Endothelial cell of umbilical vein (primary cell): ENCODE results near the gene CCDC138. TPM values are rescaled to one million over a fixed set of nuclear protein-coding genes. Genes with fewer than 3 reads are reported as not detected.

Experiments
- BruUV-seq: library from RNA; stranded (reverse); fragments of 400-500 nt; replicated peaks from 2 replicates; lab custom pipeline; 2021; lab: Mats Ljungman, UMichigan
- CTCF ChIA-PET: fragments of 300-600, 350-600 bp; sonication (Branson Sonifier 250); formaldehyde crosslinking; loops from one replicate; lab custom pipeline; 2021; ENCODE audit warnings: antibody characterized with exemption, inconsistent platforms; lab: Charles Lee
- POLR2A ChIA-PET: fragments of 300-600, 350-600 bp; sonication (Branson Sonifier 250); formaldehyde crosslinking; loops from one replicate; lab custom pipeline; 2021; ENCODE audit warnings: antibody characterized with exemption, inconsistent platforms; lab: Charles Lee
- DNase-seq: peaks from one replicate; pipeline ENCODE4 v3.0.0-alpha.2; 2011; ENCODE audit warnings: low read depth, low spot score
- FAIRE-seq: peaks from 2 replicates; lab custom pipeline; 2011; peaks lifted over from hg19 to GRCh38; lab: Jason Lieb, UNC
- H2AFZ ChIP-seq: 2 replicates; pipeline ENCODE4 v1.6.0; 2012; ENCODE audit warnings: low read depth, low read length, control low read depth, inconsistent platforms
- H3K27ac ChIP-seq: 2 replicates; pipeline ENCODE4 v1.5.1; 2011; ENCODE audit warnings: low read depth, mild to moderate bottlenecking, control low read depth, low read length, moderate library complexity; ENCODE audit not compliant: insufficient read depth
- H3K27me3 ChIP-seq, 2 experiments: 2 replicates each; pipeline versions ENCODE4 v1.6.0 to v1.6.1; 2011; ENCODE audit warnings: low read length in 2 of 2, mixed read lengths in 1 of 2; ENCODE audit not compliant: control insufficient read depth in 2 of 2, insufficient read depth in 2 of 2
- H3K36me3 ChIP-seq, 2 experiments: 2 replicates in 1 of 2; 3 replicates in 1 of 2; pipeline ENCODE4 v1.5.1; 2011; ENCODE audit warnings: low read length in 2 of 2, mild to moderate bottlenecking in 1 of 2, moderate library complexity in 1 of 2; ENCODE audit not compliant: control insufficient read depth in 2 of 2, insufficient read depth in 2 of 2; ENCODE audit errors: extremely low read depth in 1 of 2
- H3K4me1 ChIP-seq: 3 replicates; pipeline ENCODE4 v1.5.1; 2011; ENCODE audit warnings: mild to moderate bottlenecking, low read length; ENCODE audit not compliant: control insufficient read depth, insufficient read depth; ENCODE audit errors: extremely low read depth
- H3K4me2 ChIP-seq: 2 replicates; pipeline ENCODE4 v1.6.1; 2011; ENCODE audit warnings: low read length, control low read depth, mixed read lengths; ENCODE audit not compliant: insufficient read depth
- H3K4me3 ChIP-seq, 3 experiments: fragments of 200-600 bp in 1 of 3; sonication (generic), shearing (Covaris generic) in 1 of 3; replicated peaks in 1 of 3; 2 replicates each; pipeline ENCODE4 v1.5.1; 2011 to 2016; ENCODE audit warnings: control low read depth in 3 of 3, low read length in 3 of 3, mild to moderate bottlenecking in 2 of 3, inconsistent platforms in 1 of 3, low read depth in 1 of 3, moderate library complexity in 1 of 3; ENCODE audit not compliant: insufficient read depth in 1 of 3
- H3K79me2 ChIP-seq: 2 replicates; pipeline ENCODE4 v1.6.0; 2012; ENCODE audit warnings: low read length, inconsistent platforms; ENCODE audit not compliant: control insufficient read depth, insufficient read depth
- H3K9ac ChIP-seq: replicated peaks from 2 replicates; pipeline ENCODE3; 2011; ENCODE audit warnings: low read length, control low read depth; ENCODE audit not compliant: insufficient read depth; ENCODE audit errors: extremely low read depth
- H3K9me1 ChIP-seq: replicated peaks from 3 replicates; pipeline ENCODE4 v1.6.0; 2011; ENCODE audit warnings: mild to moderate bottlenecking, low read length; ENCODE audit not compliant: control insufficient read depth, insufficient read depth; ENCODE audit errors: extremely low read depth
- H3K9me3 ChIP-seq: replicated peaks from 2 replicates; pipeline ENCODE4 v1.5.1; 2012; ENCODE audit warnings: low read length, inconsistent platforms; ENCODE audit not compliant: control insufficient read depth, insufficient read depth
- H4K20me1 ChIP-seq: replicated peaks from 2 replicates; pipeline ENCODE3; 2011; ENCODE audit warnings: mild to moderate bottlenecking, low read length; ENCODE audit not compliant: control insufficient read depth, insufficient read depth; ENCODE audit errors: extremely low read depth
- CTCF ChIP-seq, 2 donors: IDR thresholded peaks; 1 replicate in 1 of 2; 2 replicates in 1 of 2; pipeline ENCODE4 v1.5.1; 2011; ENCODE audit warnings: low read length in 2 of 2, mild to moderate bottlenecking in 2 of 2, moderate library complexity in 2 of 2, control low read depth in 1 of 2, inconsistent platforms in 1 of 2, low read depth in 1 of 2; ENCODE audit not compliant: insufficient read depth in 1 of 2; ENCODE audit errors: extremely low read depth in 1 of 2
- EZH2 ChIP-seq: IDR thresholded peaks from 2 replicates; pipeline ENCODE4 v1.6.1; 2012; ENCODE audit warnings: borderline replicate concordance, low read depth, mild to moderate bottlenecking, moderate library complexity, low read length, inconsistent platforms; ENCODE audit not compliant: severe bottlenecking
- FOS ChIP-seq: IDR thresholded peaks from 2 replicates; pipeline ENCODE4 v1.6.1; 2011; ENCODE audit warnings: mild to moderate bottlenecking, low read length, moderate library complexity, borderline replicate concordance; ENCODE audit not compliant: insufficient read depth
- GATA2 ChIP-seq: IDR thresholded peaks from 2 replicates; pipeline ENCODE4 v1.7.0; 2011; ENCODE audit warnings: low read depth, mild to moderate bottlenecking, moderate library complexity, mixed read lengths, low read length; ENCODE audit not compliant: insufficient read length, insufficient read depth
- JUN ChIP-seq: IDR thresholded peaks from 2 replicates; pipeline ENCODE4 v1.6.1; 2011; ENCODE audit warnings: borderline replicate concordance, low read depth; ENCODE audit not compliant: insufficient read length, insufficient read depth
- MAX ChIP-seq: IDR thresholded peaks from 2 replicates; pipeline ENCODE4 v1.6.1; 2011; ENCODE audit not compliant: insufficient read depth, insufficient read length
- MYC ChIP-seq: IDR thresholded peaks from one replicate; pipeline ENCODE4 v1.6.1; 2011; ENCODE audit warnings: mild to moderate bottlenecking, low read depth, low read length
- POLR2A ChIP-seq: IDR thresholded peaks from 2 replicates; pipeline ENCODE4 v1.6.1; 2012; ENCODE audit warnings: low read depth, mild to moderate bottlenecking, control low read depth, low read length
- POLR2AphosphoS5 ChIP-seq: IDR thresholded peaks from 2 replicates; pipeline ENCODE4 v1.6.1; 2012; ENCODE audit warnings: low read depth, mild to moderate bottlenecking, control low read depth, low read length, moderate library complexity; ENCODE audit not compliant: insufficient read depth
- dilution Hi-C: fragments of 300-500 bp; cut with MboI; formaldehyde crosslinking; loops from one replicate; pipeline ENCODE4 v1.15.0; 2019; ENCODE audit warnings: low sequenced_read_pairs; ENCODE audit not compliant: extremely low pct_ligation_motif_present
- intact Hi-C: fragments of 100-400 bp; cut with micrococcal nuclease; formaldehyde crosslinking; loops from one replicate; pipeline ENCODE4 v1.10.0; 2022
- polyA plus RNA-seq, 4 experiments: library from polyadenylated mRNA; depleted of rRNA in 3 of 4; stranded (reverse) in 3 of 4; unstranded in 1 of 4; fragments of >200 nt; gene quantifications; 2 replicates each; pipeline versions ENCODE4 v1.2.1 to v1.2.3, GENCODE V29; 2011 to 2012; ENCODE audit warnings: missing spikeins in 1 of 4
- total RNA-seq: library from RNA; stranded (reverse); gene quantifications from 2 replicates; pipeline ENCODE4 v1.2.3, GENCODE V29; 2021

CCDC138 gene
- total and polyA plus RNA-seq, 2 donors (not counting 3 experiments of a cell fraction or from before 2014, with no cell fraction given), result 1.5 to 10.8 TPM

GRCh38 chr2:108911807-108912628 is 125.4 kb downstream of the CCDC138 start:
- CTCF ChIA-PET, result interaction anchor here (1.0 to 1.4 kb wide), 2 partner anchors 19 to 598 kb away, joined by 3 read pairs; no protein-coding TSS in a partner anchor
- no TSS peak for BruUV-seq
- TF ChIP-seq MAX (no peak), GATA2 (no peak)

GRCh38 chr2:108912629-108912902 is 126.0 kb downstream of the CCDC138 start:
- dilution Hi-C loops, result no loop called here
- Histone ChIP-seq H3K4me1 (no peaks in the 10 kb centered on the region), H3K9me1 (no peaks in the 10 kb centered on the region), H3K9me3 (no peaks in the 10 kb centered on the region), H3K36me3 (no peaks in the 10 kb centered on the region), H2AFZ (no peak overlapping the region), H3K27ac (no peak overlapping the region), H3K4me2 (no peak overlapping the region), H3K9ac (no peak overlapping the region), H3K4me3 (no peak overlapping the region), H4K20me1 (no peaks in the 10 kb centered on the region), H3K27me3 (no peaks in the 10 kb centered on the region), H3K79me2 (no peaks in the 10 kb centered on the region)
- intact Hi-C loops, result no loop called here
- FAIRE-seq, result no peak
- BruUV-seq, result no TSS peak
- TF ChIP-seq POLR2AphosphoS5 (no peak), FOS (no peak), CTCF (IDR thresholded peaks at IDR 0.05; ENCODE audit: extremely low read depth in 1 of 2, insufficient read depth in 1 of 2, low read depth in 1 of 2, low read length in 2 of 2) (no peak), EZH2 (no peak), JUN (no peak), POLR2A (no peak), MYC (no peak), GATA2 (no peak), MAX (no peak)
- POLR2A ChIA-PET, result no interaction called here
- CTCF ChIA-PET, result interaction anchor here (1.0 to 1.4 kb wide), 2 partner anchors 18 to 598 kb away, joined by 3 read pairs; no protein-coding TSS in a partner anchor
- DNase-seq, result no peak

More at GRCh38 chr2:108911807-108912628, 125.4 kb downstream of the CCDC138 start:
- Histone ChIP-seq H2AFZ (no peak overlapping the region), H3K9me3 (no peaks in the 10 kb centered on the region), H3K9ac (no peak overlapping the region), H3K27ac (no peak overlapping the region), H3K4me2 (no peak overlapping the region), H3K4me1 (no peaks in the 10 kb centered on the region), H3K79me2 (no peaks in the 10 kb centered on the region), H3K9me1 (no peaks in the 10 kb centered on the region), H3K4me3 (no peak overlapping the region), H3K27me3 (no peaks in the 10 kb centered on the region), H4K20me1 (no peaks in the 10 kb centered on the region), H3K36me3 (no peaks in the 10 kb centered on the region)
- POLR2A ChIA-PET, result no interaction called here
- DNase-seq, result no peak
- dilution Hi-C loops, result no loop called here
- intact Hi-C loops, result no loop called here
- no peak for FAIRE-seq
